HepG2 (cell line): ENCODE measurements around the gene DUS1L. TPM values are rescaled to one million over a fixed set of nuclear protein-coding genes. Genes with fewer than 3 reads are reported as not detected.
A peak's percentile ranks its signal among the peaks of the same experiment; 100 is the strongest.

Source experiments
- ATAC-seq: fragments of 200-7000 bp; cut with Tn5 transposase; 3 replicates; pipeline ENCODE4 v1.9.1; 2020; ENCODE audit warnings: mild to moderate bottlenecking, moderate library complexity
- BruUV-seq: library from RNA; stranded (reverse); fragments of 400-500 nt; replicated peaks from 2 replicates; lab custom pipeline; 2021; lab: Mats Ljungman, UMichigan
- CTCF ChIA-PET: fragments of 300-600 bp; formaldehyde crosslinking; extraction: SDS; loops from one replicate; lab custom pipeline; 2021; ENCODE audit warnings: low total read pairs, inconsistent platforms, low intra/inter-chr PET ratio; lab: Yijun Ruan, JAX
- POLR2A ChIA-PET: fragments of 350-600 bp; sonication (Branson Sonifier 250); formaldehyde crosslinking; loops from one replicate; lab custom pipeline; 2020; ENCODE audit warnings: antibody characterized with exemption, inconsistent platforms; lab: Yijun Ruan, JAX
- DNase-seq: peaks from one replicate; pipeline ENCODE4 v3.0.0-alpha.2; 2015; ENCODE audit warnings: low spot score
- FAIRE-seq: peaks from 3 replicates; lab custom pipeline; 2011; peaks lifted over from hg19 to GRCh38; lab: Jason Lieb, UNC
- H2AFZ ChIP-seq: one replicate; pipeline ENCODE4 v1.6.1; 2011; ENCODE audit warnings: low read length, inconsistent platforms
- H3K27ac ChIP-seq: fragments of 300-600 bp; 3 replicates; pipeline ENCODE4 v1.8.0; 2011; ENCODE audit warnings: mixed run types, mild to moderate bottlenecking, mixed read lengths, low read length, inconsistent platforms; ENCODE audit not compliant: insufficient read depth; ENCODE audit errors: extremely low read length
- H3K27me3 ChIP-seq, 2 experiments: fragments of 200-600 bp in 1 of 2; 2 replicates in 1 of 2; 3 replicates in 1 of 2; pipeline versions ENCODE4 v1.6.0 to v1.8.0; 2011; ENCODE audit warnings: low read length in 2 of 2, mild to moderate bottlenecking in 2 of 2, moderate library complexity in 2 of 2, inconsistent platforms in 1 of 2; ENCODE audit not compliant: insufficient read depth in 2 of 2, control insufficient read depth in 1 of 2
- H3K36me3 ChIP-seq, 2 experiments: fragments of 200-600 bp in 1 of 2; replicated peaks in 1 of 2; 2 replicates in 1 of 2; 3 replicates in 1 of 2; pipeline versions ENCODE4 v1.5.1 to v1.8.0; 2011; ENCODE audit warnings: low read length in 2 of 2, inconsistent platforms in 1 of 2; ENCODE audit not compliant: insufficient read depth in 2 of 2, control insufficient read depth in 1 of 2
- H3K4me1 ChIP-seq: 2 replicates; pipeline ENCODE4 v1.5.1; 2012; ENCODE audit warnings: low read length, inconsistent platforms; ENCODE audit not compliant: insufficient read depth
- H3K4me2 ChIP-seq: 2 replicates; pipeline ENCODE4 v1.6.0; 2011; ENCODE audit warnings: low read depth, low read length, inconsistent platforms
- H3K4me3 ChIP-seq, 3 experiments: fragments of 200-600 bp in 1 of 3; sonication (generic), shearing (Covaris generic) in 1 of 3; replicated peaks in 1 of 3; 2 replicates each; pipeline ENCODE4 v1.5.1; 2011 to 2016; ENCODE audit warnings: low read length in 3 of 3, inconsistent platforms in 2 of 3, low read depth in 2 of 3, mild to moderate bottlenecking in 2 of 3, control low read depth in 1 of 3, mixed read lengths in 1 of 3; ENCODE audit not compliant: insufficient read depth in 1 of 3
- H3K79me2 ChIP-seq: one replicate; pipeline ENCODE4 v1.6.1; 2011; ENCODE audit warnings: low read length, inconsistent platforms; ENCODE audit not compliant: insufficient read depth
- H3K9ac ChIP-seq: 2 replicates; pipeline ENCODE4 v1.6.0; 2011; ENCODE audit warnings: mild to moderate bottlenecking, low read depth, low read length, inconsistent platforms; ENCODE audit not compliant: insufficient read depth
- H3K9me3 ChIP-seq: 2 replicates; pipeline ENCODE4 v1.5.1; 2012; ENCODE audit warnings: mild to moderate bottlenecking, low read length
- H4K20me1 ChIP-seq: 2 replicates; pipeline ENCODE4 v1.6.0; 2011; ENCODE audit warnings: inconsistent platforms, mild to moderate bottlenecking, low read length, moderate library complexity; ENCODE audit not compliant: insufficient read depth
- AGO2 ChIP-seq: fragments of 200-400 bp; formaldehyde crosslinking; optimal IDR thresholded peaks from 2 replicates; pipeline ENCODE3; 2017; ENCODE audit warnings: mild to moderate bottlenecking, low read depth, low read length, moderate library complexity
- DNMT3B ChIP-seq: conservative IDR thresholded peaks from 2 replicates; pipeline ENCODE4 v1.6.1; 2016; ENCODE audit warnings: missing biosample characterization, control low read depth
- EED ChIP-seq: sonication (generic); formaldehyde crosslinking; IDR thresholded peaks from 2 replicates; pipeline ENCODE4 v1.5.0; 2020; ENCODE audit warnings: mild to moderate bottlenecking, missing genetic modification reagents
- FIP1L1 ChIP-seq: fragments of 200-400 bp; formaldehyde crosslinking; IDR thresholded peaks from 2 replicates; pipeline ENCODE4 v1.6.1; 2018; ENCODE audit warnings: low read depth, mild to moderate bottlenecking, low read length, moderate library complexity, borderline replicate concordance; ENCODE audit not compliant: insufficient read depth
- HNRNPK ChIP-seq: fragments of 200-400 bp; formaldehyde crosslinking; IDR thresholded peaks from 2 replicates; pipeline ENCODE4 v1.6.1; 2018; ENCODE audit warnings: low read length, low read depth, moderate library complexity, mild to moderate bottlenecking; ENCODE audit not compliant: poor library complexity, severe bottlenecking
- KDM2A ChIP-seq: sonication (generic); formaldehyde crosslinking; IDR thresholded peaks from 2 replicates; pipeline ENCODE4 v1.4.0; 2020; ENCODE audit warnings: low read depth, missing genetic modification reagents, borderline replicate concordance
- NR2C2 ChIP-seq: sonication (generic); formaldehyde crosslinking; IDR thresholded peaks from 2 replicates; pipeline ENCODE4 v1.4.0; 2020; ENCODE audit warnings: missing genetic modification reagents, mild to moderate bottlenecking, moderate library complexity, borderline replicate concordance
- POLR2G ChIP-seq: fragments of 200-400 bp; formaldehyde crosslinking; IDR thresholded peaks from 2 replicates; pipeline ENCODE4 v1.6.1; 2018; ENCODE audit warnings: mild to moderate bottlenecking, low read depth, low read length, moderate library complexity
- RBFOX2 ChIP-seq: fragments of 200-400 bp; formaldehyde crosslinking; IDR thresholded peaks from 2 replicates; pipeline ENCODE4 v1.6.1; 2017; ENCODE audit warnings: low read depth, mild to moderate bottlenecking, low read length
- SRSF1 ChIP-seq: fragments of 200-400 bp; formaldehyde crosslinking; optimal IDR thresholded peaks from 2 replicates; pipeline ENCODE3; 2017; ENCODE audit warnings: mild to moderate bottlenecking, low read depth, low read length, moderate library complexity
- XRCC5 ChIP-seq: fragments of 200-400 bp; formaldehyde crosslinking; optimal IDR thresholded peaks from 2 replicates; pipeline ENCODE3; 2017; ENCODE audit warnings: mild to moderate bottlenecking, low read length
- ZBTB38 ChIP-seq: sonication (generic); formaldehyde crosslinking; IDR thresholded peaks from 2 replicates; pipeline ENCODE4 v1.5.1; 2020; ENCODE audit warnings: mild to moderate bottlenecking, missing genetic modification reagents
- ZNF768 ChIP-seq: sonication (generic); formaldehyde crosslinking; IDR thresholded peaks from 2 replicates; pipeline ENCODE4 v1.4.0; 2020; ENCODE audit warnings: missing genetic modification reagents
- WGBS: methylation state at CpG from one replicate; pipeline ENCODE4 v1.1.6; 2017; ENCODE audit warnings: low lambda C conversion rate; 5-methylcytosine and 5-hydroxymethylcytosine counted together
- in situ Hi-C: cut with HindIII; loops from 2 replicates; pipeline ENCODE4 v1.10.0; 2017; ENCODE audit warnings: low pct_unique_long_range_greater_than_20kb; ENCODE audit not compliant: extremely low pct_ligation_motif_present
- intact Hi-C: fragments of 100-400 bp; cut with micrococcal nuclease; formaldehyde crosslinking; loops from one replicate; pipeline ENCODE4 v1.10.0; 2022; ENCODE audit not compliant: unreplicated experiment
- polyA plus RNA-seq, 8 experiments: library from polyadenylated mRNA; depleted of rRNA in 3 of 8; stranded (reverse) in 7 of 8; unstranded in 1 of 8; fragments of >200 nt; fragmentation: Illumina TruSeq in 4 of 8; extraction: Trizol in 4 of 8; gene quantifications; 2 replicates each; pipeline versions ENCODE4 v1.2.1 to v1.2.3, GENCODE V29; 2011 to 2016; ENCODE audit warnings: low read depth in 4 of 8, missing spikeins in 1 of 8, mixed read lengths in 1 of 8; ENCODE audit not compliant: insufficient read depth in 1 of 8
- total RNA-seq, 5 experiments: library from RNA; depleted of rRNA; stranded (reverse); fragments of >200 nt; fragmentation: Illumina TruSeq; extraction: Trizol; gene quantifications; 2 replicates each; pipeline ENCODE4 v1.2.3, GENCODE V29; 2016; ENCODE audit warnings: low read depth in 1 of 5
- TF ChIP-seq, protein P1 (sequence below): IDR thresholded peaks from 2 replicates; pipeline ENCODE4 v1.6.1; 2016; ENCODE audit warnings: missing genetic modification reagents, missing compliant biosample characterization

DUS1L gene
- total and polyA plus RNA-seq, 2 of the 13 experiments (the other 11 are each of a cell fraction or from before 2014, with no cell fraction given) = 81.0 to 109 TPM

DNA sequence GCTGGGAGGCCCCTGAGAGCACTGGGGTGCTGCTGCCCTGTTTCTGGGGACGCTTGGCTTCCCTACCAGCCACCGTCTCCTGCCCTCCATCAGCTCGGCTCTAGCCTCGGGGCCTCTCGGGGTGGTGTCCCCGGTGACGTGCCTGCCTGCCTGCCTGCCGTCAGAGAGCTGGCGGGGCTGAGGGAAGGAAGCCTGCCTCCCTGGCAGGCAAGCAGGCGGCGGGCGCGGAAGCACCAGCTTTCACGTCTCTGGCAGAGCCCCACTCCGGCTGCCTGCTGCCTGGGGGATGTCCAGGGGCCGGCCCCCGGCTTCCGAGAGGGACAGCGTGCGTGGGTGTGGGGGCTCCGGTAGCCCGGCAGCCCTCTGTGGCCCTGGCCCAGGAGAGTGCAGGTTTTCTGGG is 52.3 kb downstream of the DUS1L start:
- Histone ChIP-seq H3K27me3 (no peaks in the 10 kb centered on the region), H3K36me3 (peaks cover 40 to 47% of the 10 kb centered on the region in 2 experiments), H3K4me2 (no peak overlapping the region), H3K4me3 (no peak overlapping the region), H4K20me1 (no peaks in the 10 kb centered on the region), H2AFZ (no peak overlapping the region), H3K27ac (peak overlapping the region; percentile 68), H3K79me2 (no peaks in the 10 kb centered on the region), H3K9ac (peak overlapping the region; percentile 53), H3K9me3 (no peaks in the 10 kb centered on the region), H3K4me1 (peaks cover 92% of the 10 kb centered on the region)
- ChIA-PET POLR2A (interaction anchor here (0.7 to 14.1 kb wide), 8 partner anchors 9 to 311 kb away, joined by 3 to 470 read pairs (median 6); partner anchors contain the start of genes CENPX, DCXR, LRRC45 and MAFG), CTCF (no interaction called here)
- in situ Hi-C loops = no loop called here
- FAIRE-seq = no peak
- DNase-seq = no peak
- 90% methylated on average over 19 of the region's 22 CpGs for whole genome bisulfite sequencing
- BruUV-seq = no TSS peak
- intact Hi-C loops = no loop called here
- no peak; the same call in 2 of the 3 replicates for ATAC-seq
- TF ChIP-seq FIP1L1 (0 out of 2 replicates have a peak, but pooled peaks have one; percentile 31), AGO2 (peak; percentile 97), ZBTB38 (CRISPR knock-in tag) (peak; percentile 20; the same call in 1 of the 2 replicates), KDM2A (CRISPR knock-in tag) (0 out of 2 replicates have a peak, but pooled peaks have one; percentile 12), EED (CRISPR knock-in tag) (no peak), HNRNPK (peak; percentile 72), NR2C2 (CRISPR knock-in tag) (0 out of 2 replicates have a peak, but pooled peaks have one; percentile 9), ZNF768 (peak; percentile 45; the same call in 1 of the 2 replicates), SRSF1 (peak; percentile 40), DNMT3B (CRISPR knock-in tag) (no peak), XRCC5 (peak; percentile 24), RBFOX2 (peak; percentile 97), POLR2G (0 out of 2 replicates have a peak, but pooled peaks have one; percentile 4)
- TF ChIP-seq, protein P1, sequence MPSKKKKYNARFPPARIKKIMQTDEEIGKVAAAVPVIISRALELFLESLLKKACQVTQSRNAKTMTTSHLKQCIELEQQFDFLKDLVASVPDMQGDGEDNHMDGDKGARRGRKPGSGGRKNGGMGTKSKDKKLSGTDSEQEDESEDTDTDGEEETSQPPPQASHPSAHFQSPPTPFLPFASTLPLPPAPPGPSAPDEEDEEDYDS = no peak
